SK-N-SH treated with all-trans-retinoic acid at 6 μM for 48 hours (cell line): Measurements from ENCODE around the gene GJA4.

ENCODE experiments used
- RARB ChIP-seq: fragments of 250-450 bp; sonication (Bioruptor Pico); IDR thresholded peaks from 2 replicates; pipeline ENCODE4 v1.8.0; 2021; ENCODE audit warnings: mild to moderate bottlenecking, moderate library complexity
- SNAI2 ChIP-seq: fragments of 250-450 bp; sonication (Bioruptor Pico); IDR thresholded peaks from 2 replicates; pipeline ENCODE4 v1.5.0; 2020; ENCODE audit warnings: mild to moderate bottlenecking, moderate library complexity
- TCF4 ChIP-seq: fragments of 250-450 bp; sonication (Bioruptor Pico); IDR thresholded peaks from 2 replicates; pipeline ENCODE4 v1.8.0; 2021; ENCODE audit warnings: mild to moderate bottlenecking, moderate library complexity, borderline replicate concordance
- ZFP3 ChIP-seq: fragments of 250-450 bp; sonication (Bioruptor Pico); IDR thresholded peaks from 2 replicates; pipeline ENCODE4 v1.5.0; 2020; ENCODE audit warnings: mild to moderate bottlenecking, moderate library complexity
- ZNF565 ChIP-seq: fragments of 450-650 bp; formaldehyde crosslinking; conservative IDR thresholded peaks from 2 replicates; pipeline ENCODE4 v1.5.0; 2020; ENCODE audit warnings: low read depth, mild to moderate bottlenecking, moderate library complexity
- ZNF70 ChIP-seq: fragments of 450-650 bp; formaldehyde crosslinking; IDR thresholded peaks from 2 replicates; pipeline ENCODE4 v1.5.0; 2020; ENCODE audit warnings: mild to moderate bottlenecking, moderate library complexity
- TF ChIP-seq, protein P1 (sequence below): fragments of 250-450 bp; sonication (Bioruptor Pico); IDR thresholded peaks from 2 replicates; pipeline ENCODE4 v1.5.0; 2020; ENCODE audit warnings: mild to moderate bottlenecking, moderate library complexity
- TF ChIP-seq, protein P2 (sequence below): fragments of 250-450 bp; sonication (Bioruptor Pico); IDR thresholded peaks from 2 replicates; pipeline ENCODE4 v1.8.0; 2021; ENCODE audit warnings: low read depth, mild to moderate bottlenecking, moderate library complexity, borderline replicate concordance
- TF ChIP-seq, protein P3 (sequence below): fragments of 250-450 bp; sonication (Bioruptor Pico); IDR thresholded peaks from 2 replicates; pipeline ENCODE4 v1.8.0; 2020; ENCODE audit warnings: mild to moderate bottlenecking, moderate library complexity, borderline replicate concordance

DNA sequence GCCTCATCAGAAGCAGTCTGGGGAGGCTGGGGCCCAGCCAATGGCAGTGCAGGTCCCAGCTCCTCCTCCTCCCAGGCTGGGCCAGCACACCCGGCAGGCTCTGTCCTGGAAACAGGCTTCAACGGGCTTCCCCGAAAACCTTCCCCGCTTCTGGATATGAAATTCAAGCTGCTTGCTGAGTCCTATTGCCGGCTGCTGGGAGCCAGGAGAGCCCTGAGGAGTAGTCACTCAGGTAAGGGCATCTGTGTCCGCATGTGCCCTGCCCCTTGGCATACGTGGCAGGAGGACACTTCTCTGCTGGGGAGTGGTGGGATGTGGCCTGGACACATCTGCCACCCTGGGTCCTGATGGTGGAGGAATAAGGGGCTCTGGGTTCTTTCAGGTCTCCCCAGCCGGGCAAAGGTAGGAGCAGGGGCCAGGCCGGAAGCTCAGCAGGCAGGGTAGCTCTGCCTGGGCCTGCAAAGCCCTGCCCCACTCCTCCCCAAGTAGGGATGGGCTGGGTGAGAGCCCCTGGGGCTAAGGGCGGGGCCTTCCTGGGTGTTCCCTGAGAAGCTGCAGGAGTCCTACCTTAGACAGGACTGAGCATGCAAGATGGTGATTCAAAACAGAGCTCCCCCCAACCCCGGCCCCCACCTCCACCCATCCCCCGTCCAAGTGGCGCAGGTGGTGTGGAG is 37.7 kb upstream of the GJA4 start, which contains the start of gene GJB5:
- TF ChIP-seq, protein P1, sequence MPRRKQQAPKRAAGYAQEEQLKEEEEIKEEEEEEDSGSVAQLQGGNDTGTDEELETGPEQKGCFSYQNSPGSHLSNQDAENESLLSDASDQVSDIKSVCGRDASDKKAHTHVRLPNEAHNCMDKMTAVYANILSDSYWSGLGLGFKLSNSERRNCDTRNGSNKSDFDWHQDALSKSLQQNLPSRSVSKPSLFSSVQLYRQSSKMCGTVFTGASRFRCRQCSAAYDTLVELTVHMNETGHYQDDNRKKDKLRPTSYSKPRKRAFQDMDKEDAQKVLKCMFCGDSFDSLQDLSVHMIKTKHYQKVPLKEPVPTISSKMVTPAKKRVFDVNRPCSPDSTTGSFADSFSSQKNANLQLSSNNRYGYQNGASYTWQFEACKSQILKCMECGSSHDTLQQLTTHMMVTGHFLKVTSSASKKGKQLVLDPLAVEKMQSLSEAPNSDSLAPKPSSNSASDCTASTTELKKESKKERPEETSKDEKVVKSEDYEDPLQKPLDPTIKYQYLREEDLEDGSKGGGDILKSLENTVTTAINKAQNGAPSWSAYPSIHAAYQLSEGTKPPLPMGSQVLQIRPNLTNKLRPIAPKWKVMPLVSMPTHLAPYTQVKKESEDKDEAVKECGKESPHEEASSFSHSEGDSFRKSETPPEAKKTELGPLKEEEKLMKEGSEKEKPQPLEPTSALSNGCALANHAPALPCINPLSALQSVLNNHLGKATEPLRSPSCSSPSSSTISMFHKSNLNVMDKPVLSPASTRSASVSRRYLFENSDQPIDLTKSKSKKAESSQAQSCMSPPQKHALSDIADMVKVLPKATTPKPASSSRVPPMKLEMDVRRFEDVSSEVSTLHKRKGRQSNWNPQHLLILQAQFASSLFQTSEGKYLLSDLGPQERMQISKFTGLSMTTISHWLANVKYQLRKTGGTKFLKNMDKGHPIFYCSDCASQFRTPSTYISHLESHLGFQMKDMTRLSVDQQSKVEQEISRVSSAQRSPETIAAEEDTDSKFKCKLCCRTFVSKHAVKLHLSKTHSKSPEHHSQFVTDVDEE (CRISPR knock-in tag): no peak
- TF ChIP-seq TCF4 (CRISPR knock-in tag) (no peak), SNAI2 (CRISPR knock-in tag) (no peak), ZNF565 (CRISPR knock-in tag) (no peak), RARB (CRISPR knock-in tag) (no peak), ZFP3 (no peak), ZNF70 (CRISPR knock-in tag) (no peak)
- TF ChIP-seq, protein P2, sequence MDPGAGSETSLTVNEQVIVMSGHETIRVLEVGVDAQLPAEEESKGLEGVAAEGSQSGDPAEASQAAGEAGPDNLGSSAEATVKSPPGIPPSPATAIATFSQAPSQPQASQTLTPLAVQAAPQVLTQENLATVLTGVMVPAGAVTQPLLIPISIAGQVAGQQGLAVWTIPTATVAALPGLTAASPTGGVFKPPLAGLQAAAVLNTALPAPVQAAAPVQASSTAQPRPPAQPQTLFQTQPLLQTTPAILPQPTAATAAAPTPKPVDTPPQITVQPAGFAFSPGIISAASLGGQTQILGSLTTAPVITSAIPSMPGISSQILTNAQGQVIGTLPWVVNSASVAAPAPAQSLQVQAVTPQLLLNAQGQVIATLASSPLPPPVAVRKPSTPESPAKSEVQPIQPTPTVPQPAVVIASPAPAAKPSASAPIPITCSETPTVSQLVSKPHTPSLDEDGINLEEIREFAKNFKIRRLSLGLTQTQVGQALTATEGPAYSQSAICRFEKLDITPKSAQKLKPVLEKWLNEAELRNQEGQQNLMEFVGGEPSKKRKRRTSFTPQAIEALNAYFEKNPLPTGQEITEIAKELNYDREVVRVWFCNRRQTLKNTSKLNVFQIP (CRISPR knock-in tag): no peak
- TF ChIP-seq, protein P3, sequence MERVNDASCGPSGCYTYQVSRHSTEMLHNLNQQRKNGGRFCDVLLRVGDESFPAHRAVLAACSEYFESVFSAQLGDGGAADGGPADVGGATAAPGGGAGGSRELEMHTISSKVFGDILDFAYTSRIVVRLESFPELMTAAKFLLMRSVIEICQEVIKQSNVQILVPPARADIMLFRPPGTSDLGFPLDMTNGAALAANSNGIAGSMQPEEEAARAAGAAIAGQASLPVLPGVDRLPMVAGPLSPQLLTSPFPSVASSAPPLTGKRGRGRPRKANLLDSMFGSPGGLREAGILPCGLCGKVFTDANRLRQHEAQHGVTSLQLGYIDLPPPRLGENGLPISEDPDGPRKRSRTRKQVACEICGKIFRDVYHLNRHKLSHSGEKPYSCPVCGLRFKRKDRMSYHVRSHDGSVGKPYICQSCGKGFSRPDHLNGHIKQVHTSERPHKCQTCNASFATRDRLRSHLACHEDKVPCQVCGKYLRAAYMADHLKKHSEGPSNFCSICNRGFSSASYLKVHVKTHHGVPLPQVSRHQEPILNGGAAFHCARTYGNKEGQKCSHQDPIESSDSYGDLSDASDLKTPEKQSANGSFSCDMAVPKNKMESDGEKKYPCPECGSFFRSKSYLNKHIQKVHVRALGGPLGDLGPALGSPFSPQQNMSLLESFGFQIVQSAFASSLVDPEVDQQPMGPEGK (CRISPR knock-in tag): no peak
